Measurements from ENCODE around the gene PPP1R7. TPM values are rescaled to one million over a fixed set of nuclear protein-coding genes. Genes with fewer than 3 reads are reported as not detected.

PPP1R7 gene
- total and polyA plus RNA-seq, 9 of the 15 experiments (the other 6 are each of a cell fraction or from before 2014, with no cell fraction given) = 37.5 to 75.0 (median 50.5) TPM

GRCh38 chr2:241102239-241102803 is 47.9 kb upstream of the PPP1R7 start, which contains the start of gene MTERF4 (continued):
- TF ChIP-seq ZNF407 (IDR thresholded peaks at IDR 0.05; ENCODE audit: low read depth) (no peak), XRCC3 (IDR thresholded peaks at IDR 0.05) (no peak), FOXP4 (CRISPR knock-in tag; IDR thresholded peaks at IDR 0.05; ENCODE audit: borderline replicate concordance) (no peak), PCBP1 (IDR thresholded peaks at IDR 0.05; ENCODE audit: low read depth, low read length, poor library complexity, severe bottlenecking) (peak; percentile 45), PHF8 (IDR thresholded peaks at IDR 0.05; ENCODE audit: borderline replicate concordance, low read length) (peak; percentile 89), XRCC5 (IDR thresholded peaks at IDR 0.05; ENCODE audit: low read depth, low read length) (peak; percentile 88), TBP (optimal IDR thresholded peaks at IDR 0.05; ENCODE audit: low read depth, low read length) (peak; percentile 69), ZBTB34 (CRISPR knock-in tag; IDR thresholded peaks at IDR 0.05) (no peak), CBX1 (IDR thresholded peaks at IDR 0.05; ENCODE audit: low read depth) (peak; percentile 83; the same call in 1 of the 2 replicates), BRF2 (IDR thresholded peaks at IDR 0.05; ENCODE audit: borderline replicate concordance, insufficient read depth, insufficient read length) (no peak), ZBTB1 (CRISPR knock-in tag; IDR thresholded peaks at IDR 0.05; ENCODE audit: borderline replicate concordance, low read depth) (no peak), ELF2 (CRISPR knock-in tag; IDR thresholded peaks at IDR 0.05) (peak; percentile 75)

Measured in K562 (cell line).